Osteoblast (primary cell): ENCODE data around the gene AMIGO1. TPM values are rescaled to one million over a fixed set of nuclear protein-coding genes. Genes with fewer than 3 reads are reported as not detected.

Experiments used
- DNase-seq: peaks from one replicate; pipeline ENCODE4 v3.0.0; 2011; ENCODE audit warnings: low spot score, mixed read lengths; ENCODE audit not compliant: insufficient read length; ENCODE audit errors: missing footprints
- H2AFZ ChIP-seq: 2 replicates; pipeline ENCODE4 v1.6.0; 2011; ENCODE audit warnings: mild to moderate bottlenecking, low read length
- H3K27ac ChIP-seq: 2 replicates; pipeline ENCODE4 v1.5.1; 2011; ENCODE audit warnings: mild to moderate bottlenecking, low read depth, low read length, moderate library complexity
- H3K27me3 ChIP-seq: 2 replicates; pipeline ENCODE4 v1.6.0; 2012; ENCODE audit warnings: mild to moderate bottlenecking, control low read depth, inconsistent platforms, low read length, moderate library complexity; ENCODE audit not compliant: insufficient read depth
- H3K36me3 ChIP-seq: 2 replicates; pipeline ENCODE4 v1.5.1; 2011; ENCODE audit warnings: mild to moderate bottlenecking, low read length, control low read depth, moderate library complexity; ENCODE audit not compliant: insufficient read depth
- H3K4me1 ChIP-seq: 2 replicates; pipeline ENCODE4 v1.5.1; 2011; ENCODE audit warnings: mild to moderate bottlenecking, low read length, control low read depth, moderate library complexity; ENCODE audit not compliant: insufficient read depth
- H3K4me2 ChIP-seq: 2 replicates; pipeline ENCODE4 v1.6.0; 2011; ENCODE audit warnings: mild to moderate bottlenecking, low read length; ENCODE audit not compliant: insufficient read depth
- H3K4me3 ChIP-seq: fragments of 200-600 bp; sonication (generic); 3 replicates; pipeline ENCODE4 v1.5.1; 2012; ENCODE audit warnings: mild to moderate bottlenecking, low read length, inconsistent platforms; ENCODE audit not compliant: insufficient read depth
- H3K79me2 ChIP-seq: 2 replicates; pipeline ENCODE4 v1.6.0; 2012; ENCODE audit warnings: mild to moderate bottlenecking, low read length, control low read depth, inconsistent platforms; ENCODE audit not compliant: insufficient read depth
- H3K9me3 ChIP-seq: 2 replicates; pipeline ENCODE4 v1.5.1; 2011; ENCODE audit warnings: low read depth, low read length, control low read depth
- H4K20me1 ChIP-seq: 2 replicates; pipeline ENCODE4 v1.6.0; 2012; ENCODE audit warnings: mild to moderate bottlenecking, low read length, control low read depth; ENCODE audit not compliant: insufficient read depth
- CTCF ChIP-seq: IDR thresholded peaks from 2 replicates; pipeline ENCODE4 v1.5.1; 2011; ENCODE audit warnings: mild to moderate bottlenecking, low read depth, low read length, moderate library complexity; ENCODE audit errors: extremely low read depth
- total RNA-seq: library from RNA; depleted of rRNA; stranded (reverse); fragments of >200 nt; gene quantifications from 2 replicates; pipeline ENCODE4 v1.2.3, GENCODE V29; 2012

The AMIGO1 gene
- total RNA-seq, 1 donor: 2.5 TPM

DNA sequence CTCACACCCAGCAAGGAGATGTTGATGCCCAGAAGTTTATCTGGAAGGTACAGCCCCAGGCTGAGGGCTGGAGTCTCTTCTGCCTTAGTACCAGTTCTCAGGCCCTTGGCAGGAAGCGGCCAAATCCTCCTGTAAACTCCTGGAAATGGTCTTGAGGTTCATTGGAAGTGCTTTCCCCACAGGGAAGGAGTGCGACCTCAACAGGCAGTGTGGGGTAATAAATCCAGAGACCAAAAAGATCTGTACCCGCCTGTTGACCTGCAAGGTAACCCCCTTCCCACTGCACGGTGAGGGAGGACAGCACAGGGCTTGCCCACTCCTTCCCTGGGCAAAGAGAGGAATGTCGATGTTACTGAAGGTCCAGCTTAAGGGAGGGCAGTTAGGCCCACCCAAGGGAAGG is 21.3 kb downstream of the AMIGO1 start:
- Histone ChIP-seq H3K4me2 (no peak overlapping the region), H3K27ac (no peak overlapping the region), H3K79me2 (peaks cover 7% of the 10 kb centered on the region), H3K4me1 (peaks cover 16% of the 10 kb centered on the region), H2AFZ (no peak overlapping the region), H3K27me3 (no peaks in the 10 kb centered on the region), H4K20me1 (no peaks in the 10 kb centered on the region), H3K36me3 (peaks cover 10% of the 10 kb centered on the region), H3K4me3 (no peak overlapping the region), H3K9me3 (no peaks in the 10 kb centered on the region)
- TF ChIP-seq CTCF: no peak
- DNase-seq: peak; percentile 69

- no peak for TF ChIP-seq CTCF
- no peak overlapping the region for H3K4me2 ChIP-seq
- peak; percentile 64 for DNase-seq
- peaks cover 10% of the 10 kb centered on the region for H3K36me3 ChIP-seq
- H2AFZ ChIP-seq: no peak overlapping the region
- H4K20me1 ChIP-seq: no peaks in the 10 kb centered on the region
- no peak overlapping the region for H3K27ac ChIP-seq
- no peak overlapping the region for H3K4me3 ChIP-seq
- H3K27me3 ChIP-seq: peaks cover 6% of the 10 kb centered on the region
- H3K79me2 ChIP-seq: peaks cover 7% of the 10 kb centered on the region
- no peaks in the 10 kb centered on the region for H3K9me3 ChIP-seq
- peaks cover 14% of the 10 kb centered on the region for H3K4me1 ChIP-seq
Observed at GRCh38 chr1:109487261-109487660, 22.3 kb downstream of the AMIGO1 start.

DNA sequence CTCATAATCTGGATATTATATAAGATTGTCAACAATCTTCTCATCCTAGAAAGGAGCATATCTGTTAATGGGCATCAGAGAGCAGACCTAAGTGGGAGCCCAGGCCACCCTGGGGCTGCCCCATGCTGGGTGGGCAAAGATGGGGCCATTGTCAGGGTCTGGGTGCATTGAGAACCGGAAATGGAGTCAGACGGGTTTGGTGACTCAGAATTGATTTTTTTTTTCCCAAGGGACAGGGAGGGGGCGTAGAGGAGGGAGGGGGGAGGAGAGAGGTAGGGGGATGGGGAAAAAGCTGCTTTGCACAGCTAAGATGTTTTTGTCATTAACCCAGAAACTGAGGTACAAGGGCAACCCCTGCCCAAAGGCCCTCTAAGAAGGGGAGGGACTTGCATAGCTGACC is 24.5 kb downstream of the AMIGO1 start:
- Histone ChIP-seq H4K20me1 (no peaks in the 10 kb centered on the region), H3K9me3 (no peaks in the 10 kb centered on the region)

DNA sequence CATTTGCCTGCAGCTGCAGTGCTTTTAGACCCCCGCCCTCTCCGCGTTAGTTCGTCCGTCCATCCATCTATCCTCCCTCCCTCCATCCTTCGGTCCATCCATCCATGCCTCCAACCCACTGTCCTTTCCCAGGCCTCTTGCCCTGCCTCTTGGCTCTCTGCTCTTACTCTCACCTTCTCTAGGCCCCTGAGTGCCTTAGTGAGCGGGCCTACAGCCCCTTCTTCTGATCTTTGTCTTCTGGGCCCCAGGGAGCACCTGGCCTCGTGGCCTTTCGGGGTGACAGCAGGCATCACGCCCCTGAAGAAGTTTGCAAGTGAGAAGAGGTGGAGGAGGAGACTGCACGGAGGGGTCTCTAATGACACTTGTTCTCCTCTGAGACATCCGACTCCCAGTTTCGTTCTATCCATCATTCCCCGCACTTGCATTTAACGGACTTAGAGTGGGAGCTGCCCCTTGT is 25.0 kb downstream of the AMIGO1 start:
- TF ChIP-seq CTCF: no peak
- Histone ChIP-seq H3K4me3 (peak overlapping the region; percentile 93), H3K36me3 (peaks cover 5% of the 10 kb centered on the region), H3K27ac (peak overlapping the region; percentile 3), H3K4me2 (peak overlapping the region; percentile 82), H3K27me3 (peaks cover 20% of the 10 kb centered on the region), H3K79me2 (peaks cover 7% of the 10 kb centered on the region), H4K20me1 (no peaks in the 10 kb centered on the region), H3K9me3 (no peaks in the 10 kb centered on the region), H2AFZ (peak overlapping the region; percentile 99), H3K4me1 (peaks cover 14% of the 10 kb centered on the region)
- peak; percentile 65 for DNase-seq

More for the DNA sequence above, 24.5 kb downstream of the AMIGO1 start:
- peaks cover 20% of the 10 kb centered on the region for H3K27me3 ChIP-seq
- H3K79me2 ChIP-seq: peaks cover 7% of the 10 kb centered on the region
- H3K4me1 ChIP-seq: peaks cover 14% of the 10 kb centered on the region
- peak overlapping the region; percentile 93 for H3K4me3 ChIP-seq
- DNase-seq: no peak
- H3K36me3 ChIP-seq: peaks cover 5% of the 10 kb centered on the region
- TF ChIP-seq CTCF: no peak
- H3K4me2 ChIP-seq: peak overlapping the region; percentile 82
- peak overlapping the region; percentile 99 for H2AFZ ChIP-seq
- peak overlapping the region; percentile 3 for H3K27ac ChIP-seq
